Glomerular visceral epithelial cell (primary cell): ENCODE data around the gene ACVR1B.

Experiments used
- DNase-seq: peaks from one replicate; pipeline ENCODE4 v3.0.0-alpha.2; 2016; ENCODE audit errors: extremely low spot score

The ACVR1B gene

DNA sequence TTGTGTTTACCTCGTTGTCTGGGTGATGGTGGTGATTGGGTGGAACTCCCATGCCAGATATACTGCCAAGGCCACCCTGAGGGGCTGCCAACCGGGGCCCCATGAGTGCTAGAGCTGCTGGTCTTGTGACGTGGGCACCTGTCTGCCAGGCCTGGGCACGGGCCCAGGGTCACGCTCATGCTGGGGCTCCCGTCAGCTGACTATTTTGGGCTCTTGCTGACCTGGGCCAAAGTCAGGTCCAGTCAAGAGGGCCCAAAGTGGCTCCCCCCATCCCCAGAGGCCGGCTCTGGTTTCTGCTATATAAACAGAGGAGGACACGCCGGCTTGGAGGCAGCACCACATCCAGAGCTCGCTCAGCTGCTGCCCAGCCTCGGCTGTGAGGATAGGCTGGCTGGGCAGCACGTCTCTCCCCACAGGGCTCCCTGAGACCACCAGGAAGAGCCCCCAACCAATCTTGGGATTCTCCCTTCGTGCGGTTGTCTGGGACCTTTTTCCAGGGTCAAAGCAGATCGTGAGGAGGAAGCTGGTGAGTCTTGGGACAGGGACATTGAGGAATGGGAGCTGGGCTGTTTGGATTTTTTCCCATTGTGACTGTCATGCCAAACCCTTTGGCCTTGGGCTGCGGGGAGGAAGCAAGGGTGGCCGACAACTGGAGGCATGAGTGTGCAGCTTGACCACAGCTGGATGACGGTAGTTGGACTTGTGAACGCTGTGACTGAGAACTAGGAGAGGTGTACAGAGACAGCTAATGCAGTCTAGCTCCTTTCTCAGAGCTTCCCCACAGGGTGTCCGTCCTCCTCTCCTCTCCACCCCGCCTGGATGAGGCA lies 92.1 kb downstream of the ACVR1B start:
- DNase-seq, result no peak

DNA sequence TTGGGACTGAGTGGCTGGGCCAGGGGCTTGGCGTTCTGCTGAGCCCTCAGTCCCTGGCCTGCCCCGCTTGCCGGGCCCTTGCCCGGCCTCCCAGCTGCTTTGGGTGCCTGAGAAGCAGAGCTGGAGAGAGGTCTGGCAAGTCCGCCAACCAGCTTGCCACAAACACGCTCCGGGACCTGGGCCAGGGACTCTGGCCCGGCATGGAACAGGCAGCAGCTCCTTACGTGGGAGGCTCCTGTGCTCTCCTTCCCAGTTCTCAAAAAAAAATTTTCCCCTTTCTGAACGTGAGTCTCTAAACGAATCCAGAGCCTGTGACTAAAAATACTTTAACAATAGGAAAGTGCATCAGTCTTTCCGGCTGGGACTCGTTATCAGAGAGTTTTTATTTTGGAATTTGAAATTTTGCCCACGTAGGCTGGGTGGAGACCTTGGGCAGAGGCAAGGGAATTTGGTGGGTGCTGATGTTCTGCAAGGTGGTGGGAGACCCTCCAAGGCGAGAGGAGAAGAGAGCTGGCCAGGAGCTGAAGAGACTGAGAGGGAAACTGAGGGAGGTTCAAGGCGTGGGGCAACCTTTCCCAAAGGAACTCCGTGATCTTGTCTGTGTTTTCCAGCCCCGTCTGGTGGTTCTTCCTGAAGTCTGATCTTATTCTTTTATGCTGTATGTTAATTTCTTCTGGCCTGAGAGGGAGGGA lies 92.9 kb downstream of the ACVR1B start:
- no peak for DNase-seq

DNA sequence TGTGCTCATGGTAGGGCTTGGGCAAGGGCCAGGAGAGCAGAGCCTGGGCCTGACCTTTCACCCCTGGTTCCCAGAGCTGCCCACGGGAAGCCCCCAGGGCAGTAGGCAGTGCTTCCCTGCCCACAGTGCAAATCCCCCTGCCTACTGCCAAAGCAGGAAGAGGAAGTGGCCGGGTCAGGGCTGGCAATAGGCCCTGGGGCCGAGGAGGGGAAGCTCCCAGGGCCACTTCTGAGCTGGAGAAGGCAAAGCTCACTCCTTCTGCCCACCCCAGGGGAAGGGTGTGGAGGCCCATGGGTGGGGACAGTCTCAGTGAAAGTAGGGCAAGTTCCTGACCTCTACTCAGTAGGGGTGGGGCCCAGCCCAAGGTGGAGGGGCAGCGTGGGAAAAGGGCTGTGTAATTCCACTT lies 94.3 kb downstream of the ACVR1B start:
- DNase-seq, result no peak
